ENCODE results near the gene FADS2. TPM values are rescaled to one million over a fixed set of nuclear protein-coding genes. Genes with fewer than 3 reads are reported as not detected.

FADS2 gene
- 384 and 476 TPM in 2 replicates for total RNA-seq

GRCh38 chr11:61827571-61828378 is at the start of gene FADS2:
Gene FADS2, plus strand, starts transcription at chr11:61828300. Its CDS starts 91 bp downstream, at chr11:61828391.

GRCh38 chr11:61792310-61793082 is 35.6 kb upstream of the FADS2 start, which contains the start of the genes FEN1 and TMEM258:
Gene FEN1, plus strand, starts transcription at chr11:61792911. Its CDS starts 2,451 bp downstream, at chr11:61795362.
Gene TMEM258, minus strand, starts transcription at chr11:61792599. Its CDS starts 41 bp downstream, at chr11:61792558.

GRCh38 chr11:61816736-61817455 is 11.2 kb upstream of the FADS2 start, which contains the start of gene FADS1:
Gene FADS1, minus strand, starts transcription at chr11:61817003. Its CDS starts 74 bp downstream, at chr11:61816929.

GRCh38 chr11:61891331-61892084 is 63.4 kb downstream of the FADS2 start, which contains the start of gene FADS3:
Gene FADS3, minus strand, starts transcription at chr11:61891545. Its CDS starts 164 bp downstream, at chr11:61891381.

Other genes with a start within 250 kb of the FADS2 start
- gene SYT7, start 247.2 kb upstream of the FADS2 start, total RNA-seq: 31.4 and 43.6 TPM in 2 replicates
- 3.5 and 3.8 TPM in 2 replicates for gene DAGLA, start 147.9 kb upstream of the FADS2 start, total RNA-seq
- 0.25 and 0.55 TPM in 2 replicates for gene MYRF, start 75.7 kb upstream of the FADS2 start, total RNA-seq
- gene TMEM258, start 35.7 kb upstream of the FADS2 start, total RNA-seq: 38.6 and 78.7 TPM in 2 replicates
- gene FEN1, start 35.4 kb upstream of the FADS2 start, total RNA-seq: 16.0 and 74.3 TPM in 2 replicates
- 105 and 168 TPM in 2 replicates for gene FADS1, start 11.3 kb upstream of the FADS2 start, total RNA-seq
- gene FADS3, start 63.2 kb downstream of the FADS2 start, total RNA-seq: 55.4 and 117 TPM in 2 replicates
- 12.5 and 19.1 TPM in 2 replicates for gene RAB3IL1, start 89.3 kb downstream of the FADS2 start, total RNA-seq
- 3.1 and 7.1 TPM in 2 replicates for gene BEST1, start 122.1 kb downstream of the FADS2 start, total RNA-seq
- 455 and 1,494 TPM in 2 replicates for gene FTH1, start 139.3 kb downstream of the FADS2 start, total RNA-seq

All from uterine smooth muscle cell (primary cell).